Inferior parietal cortex (tissue), 1 donor: ENCODE data around the gene CERS4.
"Not testable (repeated sequence)": the region's sequence is repeated elsewhere in the genome, so short reads cannot be mapped to it uniquely, and the experiment has no call there.

Experiments used
- DNase-seq: peaks from one replicate; pipeline ENCODE4 v3.0.0-alpha.2; 2016; ENCODE audit errors: extremely low spot score

The CERS4 gene

GRCh38 chr19:8261881-8262280, 52.7 kb downstream of the CERS4 start:
- no peak for DNase-seq

GRCh38 chr19:8262431-8262830, 53.3 kb downstream of the CERS4 start:
- DNase-seq = no peak

GRCh38 chr19:8264248-8264647, 55.1 kb downstream of the CERS4 start:
- not testable (repeated sequence) for DNase-seq

- no peak for DNase-seq
Observed at GRCh38 chr19:8265872-8266271, 56.7 kb downstream of the CERS4 start.

- no peak for DNase-seq
Observed at GRCh38 chr19:8269724-8270123, 60.6 kb downstream of the CERS4 start.

GRCh38 chr19:8276508-8276907, 67.3 kb downstream of the CERS4 start:
- not testable (repeated sequence) for DNase-seq

GRCh38 chr19:8291337-8291736, 82.2 kb downstream of the CERS4 start:
- DNase-seq = not testable (repeated sequence)

GRCh38 chr19:8302357-8302691, 93.2 kb downstream of the CERS4 start:
- no peak for DNase-seq

GRCh38 chr19:8302734-8303133, 93.6 kb downstream of the CERS4 start:
- DNase-seq = no peak

- no peak for DNase-seq
Observed at GRCh38 chr19:8304841-8305621, 95.9 kb downstream of the CERS4 start.

- DNase-seq = no peak
Observed at GRCh38 chr19:8305798-8306197, 96.6 kb downstream of the CERS4 start.

GRCh38 chr19:8306235-8307054, 97.3 kb downstream of the CERS4 start:
- DNase-seq = no peak

GRCh38 chr19:8307400-8307964, 98.3 kb downstream of the CERS4 start:
- no peak for DNase-seq

- peak; percentile 93 for DNase-seq
Observed at GRCh38 chr19:8307965-8308866, 99.0 kb downstream of the CERS4 start, which contains the start of gene CD320. TSS of gene CD320 (minus strand) at chr19:8308358. CDS start at chr19:8308290, 68 bp downstream.

- DNase-seq = no peak
Observed at GRCh38 chr19:8308891-8309291, 99.7 kb downstream of the CERS4 start.

GRCh38 chr19:8310342-8311055, 101.3 kb downstream of the CERS4 start:
- no peak for DNase-seq

- DNase-seq = no peak
Observed at GRCh38 chr19:8311461-8312260, 102.5 kb downstream of the CERS4 start.
